Measurements from ENCODE around the gene TSPAN1. TPM values are rescaled to one million over a fixed set of nuclear protein-coding genes. Genes with fewer than 3 reads are reported as not detected.

TSPAN1 gene
- polyA plus RNA-seq, 3 donors, result not detected

GRCh38 chr1:46181343-46182260, 6.7 kb downstream of the TSPAN1 start:
- WGBS (ENCODE audit: insufficient coverage), result 71% methylated on average over 7 of the region's 10 CpGs

More at GRCh38 chr1:46181343-46182260, 6.7 kb downstream of the TSPAN1 start:
- H3K36me3 Mint-ChIP-seq, result no peaks in the 10 kb centered on the region
- H3K9ac ChIP-seq (ENCODE audit: insufficient read depth, low read length, poor library complexity, severe bottlenecking), result no peak overlapping the region
- H3K36me3 ChIP-seq (replicated peaks in 1 of 2; ENCODE audit: control insufficient read depth in 1 of 2, insufficient read depth in 2 of 2, low read length in 2 of 2), result no peaks in the 10 kb centered on the region
- H3K27me3 ChIP-seq (ENCODE audit: control insufficient read depth in 2 of 2, insufficient read depth in 2 of 2, low read length in 2 of 2), result no peaks in the 10 kb centered on the region
- H3K27ac ChIP-seq (ENCODE audit: low read depth in 1 of 2, low read length in 2 of 2), result no peak overlapping the region
- H3K4me2 ChIP-seq (replicated peaks; ENCODE audit: extremely low read depth, low read length, poor library complexity, severe bottlenecking), result no peak overlapping the region
- H3K9me3 ChIP-seq (replicated peaks in 1 of 2; ENCODE audit: control insufficient read depth in 1 of 2, insufficient read depth in 1 of 2, low read length in 2 of 2), result no peaks in the 10 kb centered on the region
- no peak overlapping the region for H3K27ac Mint-ChIP-seq
- no peak for DNase-seq
- no peak overlapping the region for H2AFZ ChIP-seq (ENCODE audit: insufficient read depth, low read depth, low read length, poor library complexity, severe bottlenecking)
- H3K4me1 ChIP-seq (ENCODE audit: control insufficient read depth in 1 of 2, insufficient read depth in 2 of 2, low read length in 2 of 2), result peaks cover 5 to 13% of the 10 kb centered on the region in 2 donors
- no peaks in the 10 kb centered on the region for H3K9me3 Mint-ChIP-seq
- H3K4me1 Mint-ChIP-seq, result peaks cover 16% of the 10 kb centered on the region
- H3K4me3 Mint-ChIP-seq, result peak overlapping the region in 1 of 2 donors; percentile 2
- peaks cover 0 to 3% (median 1%) of the 10 kb centered on the region in 3 donors for H3K27me3 Mint-ChIP-seq (ENCODE audit: low read depth in 3 of 3)
- no peaks in the 10 kb centered on the region for H4K20me1 ChIP-seq (ENCODE audit: insufficient read depth, low read length)
- no peak for TF ChIP-seq CTCF (IDR thresholded peaks at IDR 0.05)
- no peak overlapping the region for H3K4me3 ChIP-seq (replicated peaks in 1 of 3; ENCODE audit: low read depth in 2 of 3, low read length in 3 of 3)
- no peaks in the 10 kb centered on the region for H3K79me2 ChIP-seq (ENCODE audit: insufficient read depth, low read length)
- intact Hi-C loops (cut with micrococcal nuclease), result no loop called here

Data from CD14-positive monocyte (primary cell).